ENCODE results near the gene CPA5.

The CPA5 gene

GRCh38 chr7:130344271-130344866 lies at the start of gene CPA5:
Gene CPA5 (plus strand): TSS chr7:130344816. CDS start chr7:130346486, 1,670 bp downstream.
- H3K27me3 Mint-ChIP-seq = peaks cover 10 to 21% of the 10 kb centered on the region in 2 donors
- H3K4me1 Mint-ChIP-seq = no peaks in the 10 kb centered on the region

DNA sequence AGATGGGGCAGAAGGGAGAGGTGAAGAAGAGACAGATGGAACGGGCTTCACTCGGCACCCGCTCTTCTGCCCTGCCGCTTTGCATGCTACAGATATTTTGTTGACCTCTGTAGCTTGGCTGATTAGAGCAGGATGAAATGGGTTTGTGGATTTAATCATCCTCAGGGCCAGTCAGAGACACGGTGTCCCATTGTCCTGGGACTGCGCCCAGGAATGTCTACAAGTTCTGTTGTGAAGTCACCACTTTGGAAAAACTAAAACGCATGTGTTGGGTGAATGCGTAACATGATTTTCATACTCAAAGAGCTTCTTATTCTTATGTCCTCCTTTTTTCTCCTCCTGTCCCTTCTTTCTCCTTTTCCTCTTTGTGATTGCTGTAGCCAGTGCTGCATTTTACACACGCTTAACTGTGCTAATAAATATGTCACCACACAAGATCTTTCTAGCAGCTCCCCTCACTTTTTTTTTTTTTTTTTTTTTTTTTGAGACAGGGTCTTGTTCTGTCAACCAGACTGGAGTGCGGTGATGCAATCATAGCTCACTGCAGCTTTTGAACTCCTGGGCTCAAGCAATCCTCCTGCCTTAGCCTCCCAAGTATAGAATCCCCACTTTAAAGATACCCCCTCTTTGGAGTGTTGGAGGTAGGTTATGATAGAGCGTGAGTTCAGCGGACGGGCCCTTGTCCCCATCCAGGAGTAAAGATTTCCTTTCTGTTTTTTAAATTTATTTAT lies 48.2 kb upstream of the CPA5 start:
- H3K4me3 Mint-ChIP-seq = no peak overlapping the region
- no peaks in the 10 kb centered on the region for H3K36me3 Mint-ChIP-seq
- DNase-seq = no peak
- no peak overlapping the region for H3K27ac Mint-ChIP-seq
- no peaks in the 10 kb centered on the region for H3K4me1 Mint-ChIP-seq
- H3K27me3 Mint-ChIP-seq = peaks cover 5 to 7% of the 10 kb centered on the region in 2 donors
- H3K9me3 Mint-ChIP-seq = no peaks in the 10 kb centered on the region
- ATAC-seq (replicated peaks) = no peak

More at GRCh38 chr7:130344271-130344866, at the start of gene CPA5:
- no peak for DNase-seq
- no peak within 1 kb of the TSS for H3K4me3 Mint-ChIP-seq
- H3K9me3 Mint-ChIP-seq = no peaks in the 10 kb centered on the region
- H3K36me3 Mint-ChIP-seq = no peaks in the 10 kb centered on the region
- ATAC-seq (replicated peaks) = no peak
- H3K27ac Mint-ChIP-seq = no peak within 1 kb of the TSS

- peaks cover 5 to 10% of the 10 kb centered on the region in 2 donors for H3K27me3 Mint-ChIP-seq
- no peak overlapping the region for H3K27ac Mint-ChIP-seq
- no peak overlapping the region for H3K4me3 Mint-ChIP-seq
- ATAC-seq (replicated peaks) (no peak), DNase-seq (no peak)
- no peaks in the 10 kb centered on the region for H3K36me3 Mint-ChIP-seq
- H3K4me1 Mint-ChIP-seq = no peaks in the 10 kb centered on the region
- no peaks in the 10 kb centered on the region for H3K9me3 Mint-ChIP-seq
Measured at GRCh38 chr7:130297628-130298543, 46.7 kb upstream of the CPA5 start.

GRCh38 chr7:130298544-130299326 lies 45.9 kb upstream of the CPA5 start:
- Mint-ChIP-seq H3K9me3 (no peaks in the 10 kb centered on the region), H3K36me3 (no peaks in the 10 kb centered on the region), H3K27ac (no peak overlapping the region), H3K4me1 (no peaks in the 10 kb centered on the region), H3K4me3 (no peak overlapping the region), H3K27me3 (peaks cover 5 to 12% of the 10 kb centered on the region in 2 donors)
- no peak for ATAC-seq (replicated peaks)
- DNase-seq = no peak

DNA sequence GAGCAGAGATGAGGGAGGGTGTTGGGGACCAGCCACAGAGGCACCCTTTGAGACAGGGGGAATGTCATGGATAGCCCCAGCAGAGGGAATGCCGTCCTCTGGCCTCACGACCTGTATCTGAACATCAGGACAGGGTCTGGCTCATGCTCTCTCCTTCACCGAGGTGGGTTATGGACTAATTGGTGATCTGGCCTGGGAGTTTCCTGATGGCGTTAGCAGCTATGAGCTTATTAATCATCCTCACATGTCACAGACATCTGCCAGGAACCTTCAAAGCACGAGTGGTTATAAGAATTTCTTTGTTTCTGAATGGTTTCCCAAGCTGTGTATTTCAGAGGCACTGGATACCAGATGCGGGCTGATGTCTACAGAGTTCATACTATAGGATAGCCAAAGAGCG lies 44.8 kb upstream of the CPA5 start:
- DNase-seq = no peak
- no peak overlapping the region for H3K4me3 Mint-ChIP-seq
- H3K36me3 Mint-ChIP-seq = no peaks in the 10 kb centered on the region
- no peaks in the 10 kb centered on the region for H3K9me3 Mint-ChIP-seq
- H3K4me1 Mint-ChIP-seq = no peaks in the 10 kb centered on the region
- peaks cover 6 to 11% of the 10 kb centered on the region in 2 donors for H3K27me3 Mint-ChIP-seq
- ATAC-seq (replicated peaks) = no peak
- no peak overlapping the region for H3K27ac Mint-ChIP-seq

DNA sequence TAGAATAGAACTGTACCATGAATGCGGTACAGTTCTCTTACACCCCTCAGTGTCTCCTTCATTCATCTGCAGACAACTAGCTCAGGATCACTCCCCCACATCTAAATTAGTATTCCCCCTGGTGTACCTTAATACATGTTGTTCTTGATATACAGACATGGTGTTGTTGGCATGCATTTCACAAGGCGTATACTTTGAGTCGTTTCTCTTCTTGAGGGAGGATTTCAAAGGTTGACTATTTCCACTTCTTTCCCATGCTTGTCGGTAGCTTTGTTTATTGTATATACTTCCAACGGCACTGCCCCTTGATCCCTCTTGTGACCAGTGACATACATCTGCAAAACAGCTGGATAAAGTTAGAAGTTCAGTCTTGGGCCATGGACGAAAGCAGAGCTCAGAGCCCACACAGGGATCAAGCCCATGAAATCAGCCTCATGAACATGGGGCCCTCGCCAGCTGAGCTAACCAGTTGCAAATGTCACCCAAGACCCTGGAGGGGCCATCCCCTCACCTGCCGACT lies 43.1 kb upstream of the CPA5 start:
- ATAC-seq (replicated peaks) (no peak), DNase-seq (no peak)
- H3K9me3 Mint-ChIP-seq = no peaks in the 10 kb centered on the region
- no peak overlapping the region for H3K27ac Mint-ChIP-seq
- no peaks in the 10 kb centered on the region for H3K36me3 Mint-ChIP-seq
- no peaks in the 10 kb centered on the region for H3K4me1 Mint-ChIP-seq
- H3K4me3 Mint-ChIP-seq = no peak overlapping the region
- H3K27me3 Mint-ChIP-seq = peaks cover 4 to 12% of the 10 kb centered on the region in 2 donors

- H3K27me3 Mint-ChIP-seq = peaks cover 4 to 12% of the 10 kb centered on the region in 2 donors
- DNase-seq = no peak
- no peaks in the 10 kb centered on the region for H3K4me1 Mint-ChIP-seq
- no peaks in the 10 kb centered on the region for H3K36me3 Mint-ChIP-seq
- no peak overlapping the region for H3K27ac Mint-ChIP-seq
- H3K9me3 Mint-ChIP-seq = no peaks in the 10 kb centered on the region
- ATAC-seq (replicated peaks) = no peak
- H3K4me3 Mint-ChIP-seq = no peak overlapping the region
Measured at GRCh38 chr7:130302649-130303048, 42.0 kb upstream of the CPA5 start.

GRCh38 chr7:130303127-130303526 lies 41.5 kb upstream of the CPA5 start:
- Mint-ChIP-seq H3K9me3 (no peaks in the 10 kb centered on the region), H3K4me1 (no peaks in the 10 kb centered on the region), H3K27me3 (peaks cover 4 to 12% of the 10 kb centered on the region in 2 donors), H3K27ac (no peak overlapping the region), H3K36me3 (no peaks in the 10 kb centered on the region), H3K4me3 (no peak overlapping the region)
- ATAC-seq (replicated peaks) = no peak
- no peak for DNase-seq

- DNase-seq = no peak
- Mint-ChIP-seq H3K4me1 (no peaks in the 10 kb centered on the region), H3K27ac (no peak overlapping the region), H3K4me3 (no peak overlapping the region), H3K9me3 (no peaks in the 10 kb centered on the region), H3K27me3 (peaks cover 4 to 12% of the 10 kb centered on the region in 2 donors), H3K36me3 (no peaks in the 10 kb centered on the region)
- ATAC-seq (replicated peaks) = no peak
Measured at GRCh38 chr7:130303551-130303950, 41.1 kb upstream of the CPA5 start.

DNA sequence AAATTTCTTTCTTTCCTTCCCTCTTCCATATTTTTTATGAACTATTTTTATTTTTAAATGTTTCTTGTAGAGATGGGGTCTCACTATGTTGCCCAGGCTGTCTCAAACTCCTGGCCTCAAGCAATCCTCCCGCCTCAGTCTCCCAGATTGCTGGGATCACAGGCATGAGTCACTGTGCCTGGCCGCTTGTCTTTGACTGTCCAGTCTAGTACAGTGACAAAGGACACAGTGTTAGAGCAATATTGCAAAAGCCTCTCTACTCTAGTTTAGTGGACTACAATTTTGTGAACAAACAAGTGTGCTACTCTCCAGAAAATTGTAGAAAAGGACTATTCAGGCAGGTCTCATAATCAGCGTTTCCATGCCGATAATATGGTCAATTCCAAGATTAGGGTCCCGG lies 40.6 kb upstream of the CPA5 start:
- Mint-ChIP-seq H3K27ac (no peak overlapping the region), H3K36me3 (no peaks in the 10 kb centered on the region), H3K4me1 (no peaks in the 10 kb centered on the region), H3K27me3 (peaks cover 4 to 12% of the 10 kb centered on the region in 2 donors), H3K4me3 (no peak overlapping the region), H3K9me3 (no peaks in the 10 kb centered on the region)
- ATAC-seq (replicated peaks) (no peak), DNase-seq (no peak)

GRCh38 chr7:130304878-130305277 lies 39.7 kb upstream of the CPA5 start:
- peaks cover 4 to 12% of the 10 kb centered on the region in 2 donors for H3K27me3 Mint-ChIP-seq

GRCh38 chr7:130305433-130306042 lies 39.1 kb upstream of the CPA5 start:
- no peak for ATAC-seq (replicated peaks)
- no peak overlapping the region for H3K27ac Mint-ChIP-seq
- no peaks in the 10 kb centered on the region for H3K4me1 Mint-ChIP-seq
- peaks cover 4 to 12% of the 10 kb centered on the region in 2 donors for H3K27me3 Mint-ChIP-seq
- DNase-seq = no peak
- no peaks in the 10 kb centered on the region for H3K9me3 Mint-ChIP-seq
- no peaks in the 10 kb centered on the region for H3K36me3 Mint-ChIP-seq
- no peak overlapping the region for H3K4me3 Mint-ChIP-seq

More at GRCh38 chr7:130304878-130305277, 39.7 kb upstream of the CPA5 start:
- Mint-ChIP-seq H3K9me3 (no peaks in the 10 kb centered on the region), H3K36me3 (no peaks in the 10 kb centered on the region), H3K4me1 (no peaks in the 10 kb centered on the region), H3K4me3 (no peak overlapping the region), H3K27ac (no peak overlapping the region)
- ATAC-seq (replicated peaks) (no peak), DNase-seq (no peak)

DNA sequence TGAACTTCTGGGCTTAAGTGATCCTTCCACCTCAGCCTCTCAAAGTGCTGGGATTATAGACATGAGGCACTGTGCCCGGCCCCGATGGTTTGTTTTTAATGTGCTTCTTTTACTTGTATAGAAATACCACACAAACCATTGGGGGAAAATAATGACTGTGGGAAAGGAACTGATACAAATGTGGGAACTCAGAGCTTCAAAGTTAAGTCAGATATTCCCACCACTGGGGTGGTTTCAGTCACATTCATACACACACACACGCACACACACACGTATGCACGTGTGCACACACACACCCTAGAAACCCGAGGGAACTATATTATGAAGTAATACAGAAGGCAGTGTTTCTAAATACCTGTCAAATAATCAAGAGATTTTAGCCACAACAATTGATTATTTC lies 34.6 kb upstream of the CPA5 start:
- peak in 1 of 2 donors; percentile 50 for ATAC-seq (replicated peaks)
- H3K4me1 Mint-ChIP-seq = no peaks in the 10 kb centered on the region

More for the DNA sequence above, 34.6 kb upstream of the CPA5 start:
- Mint-ChIP-seq H3K4me3 (no peak overlapping the region), H3K27ac (no peak overlapping the region), H3K9me3 (peaks cover 0 to 2% of the 10 kb centered on the region in 2 donors), H3K36me3 (no peaks in the 10 kb centered on the region), H3K27me3 (peaks cover under 1 to 7% of the 10 kb centered on the region in 2 donors)
- DNase-seq = peak; percentile 2

All from stimulated activated naive B cell treated with anti-CD40 and anti-IgM and Interleukin-4, amounts not matched to agents 10 μg/mL and 1 μg/mL and 100 μg/mL, for 72 hours (primary cell).